ENCODE results near the gene TAS2R42.

The TAS2R42 gene

GRCh38 chr12:11186837-11187236, at the start of gene TAS2R42:
TSS of gene TAS2R42 (minus strand) at chr12:11186937. CDS start at chr12:11186937, 0 bp downstream.
- no peak for DNase-seq

- DNase-seq = no peak
Measured at GRCh38 chr12:11233532-11233931, 46.8 kb upstream of the TAS2R42 start.

- DNase-seq = peak in 1 of 2 donors; percentile 16
Measured at GRCh38 chr12:11228296-11228879, 41.7 kb upstream of the TAS2R42 start.

GRCh38 chr12:11227373-11227772, 40.6 kb upstream of the TAS2R42 start:
- no peak for DNase-seq

GRCh38 chr12:11209113-11209512, 22.4 kb upstream of the TAS2R42 start:
- DNase-seq = no peak

- DNase-seq = no peak
Measured at GRCh38 chr12:11204173-11204572, 17.4 kb upstream of the TAS2R42 start.

GRCh38 chr12:11202811-11203210, 16.1 kb upstream of the TAS2R42 start:
- no peak for DNase-seq

GRCh38 chr12:11183011-11183410, 3.7 kb downstream of the TAS2R42 start:
- DNase-seq = no peak

- DNase-seq = no peak
Measured at GRCh38 chr12:11182529-11182928, 4.2 kb downstream of the TAS2R42 start.

GRCh38 chr12:11178250-11178649, 8.5 kb downstream of the TAS2R42 start:
- no peak for DNase-seq

- DNase-seq = no peak
Measured at GRCh38 chr12:11174022-11174421, 12.7 kb downstream of the TAS2R42 start.

- DNase-seq = peak in 1 of 2 donors; percentile 30
Measured at GRCh38 chr12:11171969-11172675, 14.6 kb downstream of the TAS2R42 start.

- peak; percentile 62 to 86 for DNase-seq
Measured at GRCh38 chr12:11171145-11171968, 15.4 kb downstream of the TAS2R42 start, which contains the start of gene SMIM10L1. TSS of gene SMIM10L1 (plus strand) at chr12:11171194. CDS start at chr12:11171357, 163 bp downstream.

GRCh38 chr12:11170810-11171144, 16.0 kb downstream of the TAS2R42 start:
- DNase-seq = no peak

GRCh38 chr12:11166300-11166699, 20.4 kb downstream of the TAS2R42 start:
- DNase-seq = no peak

- no peak for DNase-seq
Measured at GRCh38 chr12:11164384-11164783, 22.4 kb downstream of the TAS2R42 start.

- DNase-seq = no peak
Measured at GRCh38 chr12:11162502-11162901, 24.2 kb downstream of the TAS2R42 start.

- DNase-seq = no peak
Measured at GRCh38 chr12:11158885-11159444, 27.8 kb downstream of the TAS2R42 start.

- DNase-seq = no peak
Measured at GRCh38 chr12:11154400-11154925, 32.3 kb downstream of the TAS2R42 start.

- no peak for DNase-seq
Measured at GRCh38 chr12:11152725-11153124, 34.0 kb downstream of the TAS2R42 start.

- no peak for DNase-seq
Measured at GRCh38 chr12:11150832-11151231, 35.9 kb downstream of the TAS2R42 start.

- no peak for DNase-seq
Measured at GRCh38 chr12:11147420-11147819, 39.3 kb downstream of the TAS2R42 start.

- no peak for DNase-seq
Measured at GRCh38 chr12:11144297-11144696, 42.4 kb downstream of the TAS2R42 start.

Measured in bone marrow (tissue), 2 donors.